Astrocyte of the spinal cord (primary cell): ENCODE results near the gene PTBP3.
A peak's percentile ranks its signal among the peaks of the same experiment; 100 is the strongest.

Source experiments
- DNase-seq: peaks from one replicate; pipeline ENCODE4 v3.0.0; 2011; ENCODE audit warnings: low read depth, low spot score
- H3K4me3 ChIP-seq: 2 replicates; pipeline ENCODE4 v1.5.1; 2011; ENCODE audit warnings: low read depth, mild to moderate bottlenecking, low read length, moderate library complexity
- CTCF ChIP-seq: IDR thresholded peaks from 2 replicates; pipeline ENCODE4 v1.5.1; 2012; ENCODE audit warnings: low read depth, mild to moderate bottlenecking, low read length, inconsistent platforms
- in situ Hi-C: cut with HindIII; loops from 2 replicates; pipeline ENCODE4 v1.10.0; 2017; ENCODE audit warnings: low sequenced_read_pairs

Gene PTBP3

GRCh38 chr9:112234779-112235178 is 98.6 kb downstream of the PTBP3 start:
- TF ChIP-seq CTCF, result no peak
- no peak for DNase-seq
- no peak overlapping the region for H3K4me3 ChIP-seq
- in situ Hi-C loops, result no loop called here

GRCh38 chr9:112233769-112234168 is 99.7 kb downstream of the PTBP3 start:
- peak; percentile 22 for DNase-seq
- H3K4me3 ChIP-seq, result no peak overlapping the region
- in situ Hi-C loops, result no loop called here
- TF ChIP-seq CTCF, result no peak

GRCh38 chr9:112232233-112232632 is 101.2 kb downstream of the PTBP3 start:
- DNase-seq, result no peak
- TF ChIP-seq CTCF, result no peak
- in situ Hi-C loops, result no loop called here
- H3K4me3 ChIP-seq, result no peak overlapping the region

- no peak for TF ChIP-seq CTCF
- DNase-seq, result no peak
- in situ Hi-C loops, result no loop called here
- H3K4me3 ChIP-seq, result no peak overlapping the region
Observed at GRCh38 chr9:112226091-112226490, 107.3 kb downstream of the PTBP3 start.

- no peak overlapping the region for H3K4me3 ChIP-seq
- DNase-seq, result peak; percentile 51
- in situ Hi-C loops, result no loop called here
- TF ChIP-seq CTCF, result no peak
Observed at GRCh38 chr9:112224401-112225289, 108.8 kb downstream of the PTBP3 start.

GRCh38 chr9:112218908-112219307 is 114.5 kb downstream of the PTBP3 start:
- H3K4me3 ChIP-seq, result no peak overlapping the region
- in situ Hi-C loops, result no loop called here
- DNase-seq, result no peak
- TF ChIP-seq CTCF, result no peak
